Hematopoietic multipotent progenitor cell treated with erythropoietin and hydrocortisone succinate and interleukin-3 and kit ligand, for 4 days (in vitro differentiated cells): ENCODE results near the gene RBMY1E.
"Not testable (repeated sequence)": the region's sequence is repeated elsewhere in the genome, so short reads cannot be mapped to it uniquely, and the experiment has no call there.

ENCODE experiments used
- DNase-seq: peaks from one replicate; pipeline ENCODE4 v3.0.0-alpha.2; 2015

RBMY1E gene

GRCh38 chrY:21917932-21918331, at the start of gene RBMY1E:
RBMY1E (minus strand) TSS chrY:21918032; CDS start chrY:21916054, 1,978 bp downstream.
- not testable (repeated sequence) for DNase-seq

GRCh38 chrY:21894426-21894825, 23.4 kb downstream of the RBMY1E start, which contains the start of gene RBMY1D:
RBMY1D (minus strand) TSS chrY:21894526; CDS start chrY:21892513, 2,013 bp downstream.
- not testable (repeated sequence) for DNase-seq

GRCh38 chrY:21869407-21870076, 48.3 kb downstream of the RBMY1E start:
- not testable (repeated sequence) for DNase-seq
